Measurements from ENCODE around the gene PPP2R2C. TPM values are rescaled to one million over a fixed set of nuclear protein-coding genes. Genes with fewer than 3 reads are reported as not detected.

Gene PPP2R2C
- polyA plus RNA-seq, 1 donor (not counting 4 experiments of a cell fraction or from before 2014, with no cell fraction given), result 12.3 TPM

DNA sequence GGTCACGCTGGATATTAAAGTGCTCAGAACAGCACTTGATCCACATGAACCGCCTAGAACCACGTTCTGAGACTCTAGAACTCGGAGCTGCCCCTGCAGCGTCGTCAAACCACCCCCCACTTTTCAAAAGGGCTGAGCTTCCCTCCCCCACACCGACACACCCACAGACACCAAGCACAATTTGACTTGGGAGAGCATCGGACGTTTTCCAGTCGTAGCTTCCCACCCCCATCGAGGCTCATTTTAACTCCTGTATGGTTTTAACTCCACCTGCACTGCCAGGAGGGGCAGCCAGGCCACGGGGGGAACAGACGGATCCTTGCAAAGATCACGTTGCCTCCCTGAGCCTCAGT lies 26.3 kb downstream of the PPP2R2C start:
- peaks cover 2% of the 10 kb centered on the region for H4K20me1 ChIP-seq (ENCODE audit: control insufficient read depth, extremely low read depth, insufficient read depth, low read length)
- H3K9me1 ChIP-seq (ENCODE audit: control insufficient read depth, extremely low read depth, insufficient read depth, low read length), result peaks cover 2% of the 10 kb centered on the region
- peaks cover 8% of the 10 kb centered on the region for H3K27me3 ChIP-seq (ENCODE audit: control insufficient read depth, extremely low read depth, insufficient read depth, low read length)
- H3K4me3 ChIP-seq (ENCODE audit: control insufficient read depth in 2 of 3, extremely low read depth in 1 of 3, insufficient read depth in 2 of 3, low read depth in 1 of 3, low read length in 3 of 3), result no peak overlapping the region
- H2AFZ ChIP-seq (ENCODE audit: control insufficient read depth, low read length), result no peak overlapping the region
- TF ChIP-seq, protein P1, sequence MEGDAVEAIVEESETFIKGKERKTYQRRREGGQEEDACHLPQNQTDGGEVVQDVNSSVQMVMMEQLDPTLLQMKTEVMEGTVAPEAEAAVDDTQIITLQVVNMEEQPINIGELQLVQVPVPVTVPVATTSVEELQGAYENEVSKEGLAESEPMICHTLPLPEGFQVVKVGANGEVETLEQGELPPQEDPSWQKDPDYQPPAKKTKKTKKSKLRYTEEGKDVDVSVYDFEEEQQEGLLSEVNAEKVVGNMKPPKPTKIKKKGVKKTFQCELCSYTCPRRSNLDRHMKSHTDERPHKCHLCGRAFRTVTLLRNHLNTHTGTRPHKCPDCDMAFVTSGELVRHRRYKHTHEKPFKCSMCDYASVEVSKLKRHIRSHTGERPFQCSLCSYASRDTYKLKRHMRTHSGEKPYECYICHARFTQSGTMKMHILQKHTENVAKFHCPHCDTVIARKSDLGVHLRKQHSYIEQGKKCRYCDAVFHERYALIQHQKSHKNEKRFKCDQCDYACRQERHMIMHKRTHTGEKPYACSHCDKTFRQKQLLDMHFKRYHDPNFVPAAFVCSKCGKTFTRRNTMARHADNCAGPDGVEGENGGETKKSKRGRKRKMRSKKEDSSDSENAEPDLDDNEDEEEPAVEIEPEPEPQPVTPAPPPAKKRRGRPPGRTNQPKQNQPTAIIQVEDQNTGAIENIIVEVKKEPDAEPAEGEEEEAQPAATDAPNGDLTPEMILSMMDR (optimal IDR thresholded peaks at IDR 0.05 in 1 of 3, IDR thresholded peaks at IDR 0.05 in 1 of 3, conservative IDR thresholded peaks at IDR 0.05 in 1 of 3; ENCODE audit: extremely low read depth in 1 of 3, insufficient read depth in 2 of 3, low read length in 3 of 3), result no peak
- no peak for TF ChIP-seq EZH2 (IDR thresholded peaks at IDR 0.05; ENCODE audit: low read length)
- no peak for DNase-seq (ENCODE audit: low read depth, low spot score)
- no peaks in the 10 kb centered on the region for H3K9me3 ChIP-seq (ENCODE audit: control insufficient read depth, low read depth, low read length)
- H3K9ac ChIP-seq (ENCODE audit: control insufficient read depth, extremely low read depth, insufficient read depth, low read length), result no peak overlapping the region
- dilution Hi-C loops (cut with MboI; ENCODE audit: extremely low pct_ligation_motif_present, low sequenced_read_pairs), result no loop called here
- FAIRE-seq, result no peak
- H3K4me1 ChIP-seq (ENCODE audit: control insufficient read depth, extremely low read depth, insufficient read depth, low read length), result peaks cover 26% of the 10 kb centered on the region
- H3K79me2 ChIP-seq (ENCODE audit: control insufficient read depth, insufficient read depth, low read length), result no peaks in the 10 kb centered on the region
- H3K27ac ChIP-seq (ENCODE audit: control insufficient read depth, insufficient read depth, low read length), result no peak overlapping the region
- no peaks in the 10 kb centered on the region for H3K36me3 ChIP-seq (ENCODE audit: control insufficient read depth in 2 of 2, extremely low read depth in 1 of 2, insufficient read depth in 2 of 2, low read length in 2 of 2)
- H3K4me2 ChIP-seq (ENCODE audit: control insufficient read depth, extremely low read depth, insufficient read depth, low read depth, low read length), result peak overlapping the region; percentile 22

DNA sequence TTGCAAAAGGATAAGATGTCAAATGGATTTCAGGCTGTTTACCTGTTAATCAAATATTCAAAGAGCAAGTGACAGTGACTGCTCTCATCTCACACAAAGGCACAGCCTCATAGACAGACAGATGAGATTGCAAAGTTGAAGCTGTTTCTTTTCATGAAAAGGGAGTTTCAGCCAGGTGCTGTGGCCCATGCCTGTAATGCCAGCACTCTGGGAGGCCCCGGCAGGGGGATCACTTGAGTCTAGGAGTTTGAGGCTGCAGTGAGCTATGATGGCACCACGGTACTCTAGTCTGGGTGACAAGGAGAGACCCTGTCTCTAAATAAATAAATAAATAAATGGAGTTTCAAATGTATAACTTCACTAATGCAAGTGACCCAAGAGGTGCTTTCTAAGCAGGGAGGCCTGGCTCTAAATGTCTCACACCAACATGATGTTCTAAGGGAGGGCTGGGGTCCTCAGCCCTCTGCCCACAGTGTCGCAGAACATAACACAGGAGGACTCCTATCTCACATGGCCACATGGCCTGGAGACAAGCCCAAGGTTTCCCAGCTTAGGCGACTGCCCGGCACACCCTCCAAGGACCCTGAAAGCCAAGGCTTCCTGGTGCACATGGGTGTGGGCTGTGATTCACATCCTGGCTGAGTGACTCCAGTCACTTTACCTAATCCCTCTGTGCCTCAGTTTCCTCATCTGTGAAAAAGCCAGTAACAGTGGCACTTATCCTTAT lies 26.8 kb downstream of the PPP2R2C start:
- Histone ChIP-seq H3K79me2 (ENCODE audit: control insufficient read depth, insufficient read depth, low read length) (no peaks in the 10 kb centered on the region), H3K27me3 (ENCODE audit: control insufficient read depth, extremely low read depth, insufficient read depth, low read length) (peaks cover 8% of the 10 kb centered on the region), H3K27ac (ENCODE audit: control insufficient read depth, insufficient read depth, low read length) (no peak overlapping the region), H3K4me1 (ENCODE audit: control insufficient read depth, extremely low read depth, insufficient read depth, low read length) (peaks cover 26% of the 10 kb centered on the region), H2AFZ (ENCODE audit: control insufficient read depth, low read length) (no peak overlapping the region), H3K4me3 (ENCODE audit: control insufficient read depth in 2 of 3, extremely low read depth in 1 of 3, insufficient read depth in 2 of 3, low read depth in 1 of 3, low read length in 3 of 3) (no peak overlapping the region), H3K9me1 (ENCODE audit: control insufficient read depth, extremely low read depth, insufficient read depth, low read length) (peaks cover 2% of the 10 kb centered on the region), H3K36me3 (ENCODE audit: control insufficient read depth in 2 of 2, extremely low read depth in 1 of 2, insufficient read depth in 2 of 2, low read length in 2 of 2) (no peaks in the 10 kb centered on the region), H4K20me1 (ENCODE audit: control insufficient read depth, extremely low read depth, insufficient read depth, low read length) (peaks cover 2% of the 10 kb centered on the region), H3K9ac (ENCODE audit: control insufficient read depth, extremely low read depth, insufficient read depth, low read length) (no peak overlapping the region), H3K9me3 (ENCODE audit: control insufficient read depth, low read depth, low read length) (no peaks in the 10 kb centered on the region), H3K4me2 (ENCODE audit: control insufficient read depth, extremely low read depth, insufficient read depth, low read depth, low read length) (peak overlapping the region; percentile 22)
- no peak for FAIRE-seq
- TF ChIP-seq EZH2 (IDR thresholded peaks at IDR 0.05; ENCODE audit: low read length), result no peak
- TF ChIP-seq, protein P1 (optimal IDR thresholded peaks at IDR 0.05 in 1 of 3, IDR thresholded peaks at IDR 0.05 in 1 of 3, conservative IDR thresholded peaks at IDR 0.05 in 1 of 3; ENCODE audit: extremely low read depth in 1 of 3, insufficient read depth in 2 of 3, low read length in 3 of 3), result no peak
- dilution Hi-C loops (cut with MboI; ENCODE audit: extremely low pct_ligation_motif_present, low sequenced_read_pairs), result no loop called here
- DNase-seq (ENCODE audit: low read depth, low spot score), result no peak
